Gastrocnemius medialis (tissue), 4 donors: ENCODE results near the gene RBPJL. TPM values are rescaled to one million over a fixed set of nuclear protein-coding genes. Genes with fewer than 3 reads are reported as not detected.

ENCODE experiments used
- ATAC-seq, 2 donors: fragments of 150-250 bp; one replicate each; pipeline ENCODE4 v1.9.1; 2016
- DNase-seq, 2 donors: peaks; one replicate each; pipeline ENCODE4 v3.0.0-alpha.2; 2019
- H3K27ac ChIP-seq, 4 donors: fragments of 200-600 bp; sonication (generic); 1 replicate in 1 of 4; 2 replicates in 3 of 4; pipeline ENCODE4 v1.5.1; 2016 to 2018; ENCODE audit warnings: mild to moderate bottlenecking in 2 of 4, moderate library complexity in 1 of 4
- H3K27me3 ChIP-seq, 3 donors: fragments of 200-600 bp; sonication (generic) in 2 of 3; 1 replicate in 1 of 3; 2 replicates in 2 of 3; pipeline versions ENCODE4 v1.5.1 to v1.6.0; 2016 to 2019; ENCODE audit warnings: mild to moderate bottlenecking in 1 of 3, moderate library complexity in 1 of 3
- H3K36me3 ChIP-seq, 2 donors: fragments of 200-600 bp; sonication (generic) in 1 of 2; one replicate each; pipeline ENCODE4 v1.5.1; 2017 to 2018
- H3K4me1 ChIP-seq, 2 donors: fragments of 200-600 bp; sonication (generic) in 1 of 2; one replicate each; pipeline ENCODE4 v1.5.1; 2016 to 2017; ENCODE audit warnings: mild to moderate bottlenecking in 2 of 2
- H3K4me3 ChIP-seq, 4 donors: fragments of 200-600 bp; sonication (generic) in 3 of 4; 1 replicate in 1 of 4; 2 replicates in 3 of 4; pipeline ENCODE4 v1.5.1; 2016 to 2019; ENCODE audit warnings: mild to moderate bottlenecking in 2 of 4
- H3K9me3 ChIP-seq, 3 donors: fragments of 200-600 bp; sonication (generic) in 2 of 3; 1 replicate in 1 of 3; 2 replicates in 2 of 3; pipeline ENCODE4 v1.5.1; 2016 to 2019
- POLR2A ChIP-seq, 2 donors: fragments of 450-650 bp; IDR thresholded peaks; one replicate each; pipeline ENCODE4 v1.6.1; 2017; ENCODE audit warnings: antibody characterized with exemption in 2 of 2, mild to moderate bottlenecking in 2 of 2, moderate library complexity in 2 of 2
- in situ Hi-C, 4 donors: fragments of 200-750 bp; cut with MboI; loops; one replicate each; pipeline versions ENCODE4 v1.15.0 to v1.8.0; 2017; ENCODE audit warnings: low sequenced_read_pairs in 4 of 4
- intact Hi-C: fragments of 100-400 bp; cut with DNase I; formaldehyde crosslinking; loops from one replicate; pipeline ENCODE4 v1.15.1; 2023; ENCODE audit warnings: low total_unique reads
- total RNA-seq, 4 donors: library from RNA; depleted of rRNA; stranded (reverse); fragments of >200 nt; gene quantifications; one replicate each; pipeline versions ENCODE4 v1.1.0 to v1.2.3, GENCODE V29; 2016
- TF ChIP-seq, protein P1 (sequence below), 5 experiments: fragments of 450-650 bp in 3 of 5; fragments of 200-600 bp in 2 of 5; sonication (generic) in 2 of 5; IDR thresholded peaks in 4 of 5; conservative IDR thresholded peaks in 1 of 5; 1 replicate in 4 of 5; 2 replicates in 1 of 5; pipeline ENCODE4 v1.5.1; 2016 to 2019; ENCODE audit warnings: antibody characterized with exemption in 5 of 5, mild to moderate bottlenecking in 3 of 5, moderate library complexity in 3 of 5

RBPJL gene
- total RNA-seq, 4 donors from 2014 or later: not detected

DNA sequence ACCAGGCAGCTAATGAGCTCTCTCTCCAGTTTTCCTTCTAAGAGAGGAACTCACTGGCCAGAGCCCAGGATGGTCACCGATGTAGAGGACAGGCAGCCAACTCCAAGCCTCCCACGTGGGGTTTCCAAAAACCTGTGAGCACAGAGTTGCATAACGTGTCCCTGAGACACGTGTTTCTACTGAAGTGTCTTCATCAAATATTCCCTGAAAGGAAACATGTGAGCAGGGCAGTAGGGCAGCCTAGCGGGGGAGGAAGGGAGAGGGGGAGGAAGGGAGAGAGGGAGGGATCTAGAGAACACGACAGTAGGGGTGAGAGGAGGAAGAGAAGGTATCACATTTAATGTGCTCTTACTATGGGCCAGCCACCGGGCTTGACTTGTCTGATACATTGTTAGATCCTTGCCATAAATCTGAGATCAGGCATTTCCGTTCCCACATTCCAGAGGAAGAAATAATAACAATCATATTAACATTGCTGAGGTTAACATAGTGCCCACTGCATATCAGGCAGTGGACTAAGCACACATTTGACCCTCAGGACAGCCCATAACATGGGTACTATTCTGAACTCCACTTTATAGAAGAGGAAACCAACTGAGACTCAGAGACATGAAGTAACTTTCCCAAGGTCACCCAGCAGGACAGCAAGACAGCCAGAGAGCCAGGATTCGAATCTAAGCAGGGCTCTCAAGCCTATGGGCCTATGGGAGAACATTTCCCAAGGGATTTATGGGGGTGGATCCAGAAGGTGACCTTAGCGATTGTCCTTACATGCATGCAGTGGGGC lies 51.8 kb downstream of the RBPJL start:
- Histone ChIP-seq H3K4me3 (peak overlapping the region in 2 of 4 donors; percentile 3 to 21), H3K27ac (peak overlapping the region; percentile 94 to 99 (median 96)), H3K36me3 (no peaks in the 10 kb centered on the region), H3K9me3 (no peaks in the 10 kb centered on the region), H3K4me1 (peaks cover 33 to 38% of the 10 kb centered on the region in 2 donors), H3K27me3 (no peaks in the 10 kb centered on the region)
- TF ChIP-seq, protein P1, sequence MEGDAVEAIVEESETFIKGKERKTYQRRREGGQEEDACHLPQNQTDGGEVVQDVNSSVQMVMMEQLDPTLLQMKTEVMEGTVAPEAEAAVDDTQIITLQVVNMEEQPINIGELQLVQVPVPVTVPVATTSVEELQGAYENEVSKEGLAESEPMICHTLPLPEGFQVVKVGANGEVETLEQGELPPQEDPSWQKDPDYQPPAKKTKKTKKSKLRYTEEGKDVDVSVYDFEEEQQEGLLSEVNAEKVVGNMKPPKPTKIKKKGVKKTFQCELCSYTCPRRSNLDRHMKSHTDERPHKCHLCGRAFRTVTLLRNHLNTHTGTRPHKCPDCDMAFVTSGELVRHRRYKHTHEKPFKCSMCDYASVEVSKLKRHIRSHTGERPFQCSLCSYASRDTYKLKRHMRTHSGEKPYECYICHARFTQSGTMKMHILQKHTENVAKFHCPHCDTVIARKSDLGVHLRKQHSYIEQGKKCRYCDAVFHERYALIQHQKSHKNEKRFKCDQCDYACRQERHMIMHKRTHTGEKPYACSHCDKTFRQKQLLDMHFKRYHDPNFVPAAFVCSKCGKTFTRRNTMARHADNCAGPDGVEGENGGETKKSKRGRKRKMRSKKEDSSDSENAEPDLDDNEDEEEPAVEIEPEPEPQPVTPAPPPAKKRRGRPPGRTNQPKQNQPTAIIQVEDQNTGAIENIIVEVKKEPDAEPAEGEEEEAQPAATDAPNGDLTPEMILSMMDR (IDR thresholded peaks at IDR 0.05 in 4 of 5, conservative IDR thresholded peaks at IDR 0.05 in 1 of 5): no peak
- TF ChIP-seq POLR2A (IDR thresholded peaks at IDR 0.05): peak; percentile 49 to 62
- peak; percentile 95 to 98 for DNase-seq
- intact Hi-C loops (loop anchor here (1.0 to 10.0 kb wide), 6 partner anchors 15 to 1959 kb away; partner anchors contain the start of gene ZNF335), in situ Hi-C loops (loop anchor here in 1 of 4 donors (25.0 kb wide), 1 partner anchor 1146 kb away; the partner anchor contains the start of gene OSER1)
- peak; percentile 64 to 69 for ATAC-seq

DNA sequence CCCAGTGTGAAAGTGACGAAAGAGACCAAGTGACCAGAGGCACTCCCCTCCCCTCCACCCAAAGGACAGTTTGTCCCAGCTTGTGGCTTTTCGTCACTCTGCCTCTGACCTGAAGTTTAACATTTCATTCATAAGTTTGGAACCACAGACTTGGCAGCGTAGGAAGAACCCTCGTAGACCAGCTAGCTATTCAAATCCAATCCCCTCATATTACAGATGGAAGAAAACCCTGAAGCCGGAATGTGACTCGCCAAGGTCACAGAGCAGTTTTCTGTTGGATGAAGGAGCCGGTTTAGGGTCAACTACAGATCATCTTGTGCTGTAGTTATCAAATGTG lies 52.4 kb downstream of the RBPJL start:
- in situ Hi-C loops (loop anchor here in 1 of 4 donors (25.0 kb wide), 1 partner anchor 1147 kb away; the partner anchor contains the start of gene OSER1), intact Hi-C loops (loop anchor here (5.0 to 10.0 kb wide), 4 partner anchors 613 to 1958 kb away; partner anchors contain the start of gene ZNF335)
- peak overlapping the region in 2 of 4 donors; percentile 3 for H3K4me3 ChIP-seq
- peak in 1 of 2 donors; percentile 23 for TF ChIP-seq POLR2A (IDR thresholded peaks at IDR 0.05)
- TF ChIP-seq, protein P1 (IDR thresholded peaks at IDR 0.05 in 4 of 5, conservative IDR thresholded peaks at IDR 0.05 in 1 of 5): no peak
- H3K9me3 ChIP-seq: no peaks in the 10 kb centered on the region
- H3K27ac ChIP-seq: peak overlapping the region; percentile 94 to 99 (median 96)
- peaks cover 39 to 43% of the 10 kb centered on the region in 2 donors for H3K4me1 ChIP-seq
- H3K27me3 ChIP-seq: no peaks in the 10 kb centered on the region
- no peaks in the 10 kb centered on the region for H3K36me3 ChIP-seq
- ATAC-seq (peak; percentile 58 to 62), DNase-seq (peak; percentile 92 to 97)

DNA sequence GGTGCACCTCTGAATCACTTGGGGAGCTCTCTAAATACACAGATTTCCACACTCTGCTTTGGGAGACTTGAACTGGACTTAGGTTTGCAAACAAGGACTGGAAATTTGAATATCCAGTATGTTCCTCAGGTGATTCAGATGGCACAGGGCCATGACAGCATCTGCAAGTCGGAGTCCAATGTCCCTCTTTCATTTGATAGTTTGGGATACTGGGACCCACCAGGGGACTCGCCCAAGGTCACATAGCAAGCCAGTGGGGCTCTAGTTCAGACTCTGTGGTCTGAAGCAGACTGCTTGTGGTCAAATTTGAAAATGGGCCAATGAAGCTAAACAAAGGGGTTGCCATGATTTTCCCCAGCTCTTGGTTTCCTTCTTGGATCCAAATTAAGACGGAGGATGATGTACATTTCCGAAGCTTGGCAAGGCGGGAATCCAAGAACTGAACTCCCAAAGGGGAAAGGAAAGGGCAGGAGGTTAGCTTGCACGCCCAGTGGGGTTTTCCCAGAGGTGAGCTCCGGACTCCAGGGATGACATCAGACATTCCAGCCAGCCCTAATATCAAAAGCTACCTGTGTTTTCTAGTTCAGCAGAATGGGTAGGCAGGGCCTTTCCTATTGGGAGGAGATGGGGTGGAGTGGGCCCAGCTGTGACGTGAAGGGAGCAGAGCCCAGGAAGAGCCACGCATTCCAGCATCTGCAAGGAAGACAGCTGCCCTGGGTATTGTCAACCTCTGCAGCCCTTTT lies 52.9 kb downstream of the RBPJL start:
- in situ Hi-C loops (loop anchor here in 1 of 4 donors (5.0 to 25.0 kb wide), 2 partner anchors 78 to 1147 kb away; partner anchors contain the start of gene OSER1), intact Hi-C loops (loop anchor here (5.0 to 10.0 kb wide), 5 partner anchors 433 to 1958 kb away; partner anchors contain the start of genes DNTTIP1, WFDC3 and ZNF335)
- Histone ChIP-seq H3K36me3 (no peaks in the 10 kb centered on the region), H3K9me3 (no peaks in the 10 kb centered on the region), H3K27ac (peak overlapping the region; percentile 94 to 99 (median 96)), H3K27me3 (no peaks in the 10 kb centered on the region), H3K4me1 (peaks cover 41 to 45% of the 10 kb centered on the region in 2 donors), H3K4me3 (peak overlapping the region in 2 of 4 donors; percentile 3)
- ATAC-seq (no peak), DNase-seq (peak in 1 of 2 donors; percentile 69)
- TF ChIP-seq POLR2A (IDR thresholded peaks at IDR 0.05): no peak

DNA sequence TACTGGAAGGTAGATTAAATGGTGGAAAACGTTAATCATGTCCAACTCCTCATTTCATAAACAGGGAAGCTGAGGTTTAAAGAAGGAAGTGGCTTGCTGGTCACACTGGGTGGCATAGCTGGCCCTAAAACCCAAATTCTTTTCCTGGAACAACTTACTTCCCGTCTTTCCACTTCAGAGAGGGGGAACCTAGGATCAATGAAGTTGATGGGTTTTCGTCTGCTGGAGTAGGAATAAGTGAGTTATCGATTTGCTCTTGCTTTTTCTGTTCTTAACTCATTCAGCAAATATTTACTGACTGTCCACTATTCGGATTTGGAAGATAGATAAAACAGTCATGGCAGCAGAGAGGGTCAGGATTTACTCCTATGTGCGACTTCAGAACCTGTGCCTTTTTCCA lies 55.2 kb downstream of the RBPJL start:
- peaks cover 37 to 39% of the 10 kb centered on the region in 2 donors for H3K4me1 ChIP-seq
- in situ Hi-C loops (loop anchor here in 1 of 4 donors (5.0 to 25.0 kb wide), 2 partner anchors 76 to 1149 kb away; partner anchors contain the start of gene OSER1), intact Hi-C loops (loop anchor here (2.0 to 5.0 kb wide), 2 partner anchors 75 to 431 kb away; partner anchors contain the start of genes DNTTIP1 and WFDC3)
- TF ChIP-seq, protein P1 (IDR thresholded peaks at IDR 0.05 in 4 of 5, conservative IDR thresholded peaks at IDR 0.05 in 1 of 5): no peak
- TF ChIP-seq POLR2A (IDR thresholded peaks at IDR 0.05): no peak
- peaks cover 0 to 15% of the 10 kb centered on the region in 2 donors for H3K36me3 ChIP-seq
- no peak overlapping the region for H3K4me3 ChIP-seq
- H3K27me3 ChIP-seq: no peaks in the 10 kb centered on the region
- peak overlapping the region; percentile 94 to 99 (median 96) for H3K27ac ChIP-seq
- no peak for DNase-seq
- no peak for ATAC-seq
- H3K9me3 ChIP-seq: no peaks in the 10 kb centered on the region
